Measurements from ENCODE around the gene GABRD.

GRCh38 chr1:2070800-2071530 lies 51.8 kb downstream of the GABRD start:
- TF ChIP-seq CTCF (conservative IDR thresholded peaks at IDR 0.05) (no peak), EZH2 (IDR thresholded peaks at IDR 0.05; ENCODE audit: low read depth) (no peak)

Data from PC-9 (cell line).